Activated CD4-positive, alpha-beta T cell treated with anti-CD3 and anti-CD28 coated beads, Interleukin-2, amount 50 U/mL, for 16 hours (primary cell): ENCODE measurements around the gene MSS51.
"Not testable (repeated sequence)": the region's sequence is repeated elsewhere in the genome, so short reads cannot be mapped to it uniquely, and the experiment has no call there.

Experiments
- DNase-seq: peaks from one replicate; pipeline ENCODE4 v3.0.0-alpha.2; 2020

The MSS51 gene

GRCh38 chr10:73413528-73414229 is 19.7 kb downstream of the MSS51 start, which contains the start of gene ANXA7:
ANXA7 (minus strand) TSS chr10:73414058; CDS start chr10:73400856, 13,202 bp downstream.
- DNase-seq, result peak; percentile 95

GRCh38 chr10:73413108-73413527 is 20.2 kb downstream of the MSS51 start:
- peak; percentile 60 for DNase-seq

GRCh38 chr10:73410897-73411296 is 22.5 kb downstream of the MSS51 start:
- no peak for DNase-seq

GRCh38 chr10:73408978-73409521 is 24.3 kb downstream of the MSS51 start:
- DNase-seq, result no peak

GRCh38 chr10:73408061-73408460 is 25.3 kb downstream of the MSS51 start:
- DNase-seq, result no peak

GRCh38 chr10:73407495-73407894 is 25.9 kb downstream of the MSS51 start:
- no peak for DNase-seq

- no peak for DNase-seq
These were observed 26.5 kb downstream of the MSS51 start for GRCh38 chr10:73406846-73407245.

GRCh38 chr10:73405556-73405955 is 27.8 kb downstream of the MSS51 start:
- DNase-seq, result no peak

- no peak for DNase-seq
These were observed 28.7 kb downstream of the MSS51 start for GRCh38 chr10:73404690-73405089.

GRCh38 chr10:73401636-73402035 is 31.7 kb downstream of the MSS51 start:
- no peak for DNase-seq

GRCh38 chr10:73399063-73399462 is 34.3 kb downstream of the MSS51 start:
- DNase-seq, result no peak

- DNase-seq, result no peak
These were observed 35.3 kb downstream of the MSS51 start for GRCh38 chr10:73398024-73398423.

GRCh38 chr10:73394325-73394724 is 39.0 kb downstream of the MSS51 start:
- DNase-seq, result not testable (repeated sequence)

GRCh38 chr10:73388228-73388627 is 45.1 kb downstream of the MSS51 start:
- DNase-seq, result no peak

GRCh38 chr10:73386583-73386982 is 46.8 kb downstream of the MSS51 start:
- no peak for DNase-seq

- peak; percentile 10 for DNase-seq
These were observed 54.2 kb downstream of the MSS51 start for GRCh38 chr10:73379064-73379748.

- no peak for DNase-seq
These were observed 56.7 kb downstream of the MSS51 start for GRCh38 chr10:73376679-73377078.
